Measurements from ENCODE around the gene HSDL2. TPM values are rescaled to one million over a fixed set of nuclear protein-coding genes. Genes with fewer than 3 reads are reported as not detected.

The HSDL2 gene
- total and polyA plus RNA-seq, 2 of the 4 experiments (the other 2 are of a cell fraction) = 17.7 to 65.8 TPM

- H2BK15ac ChIP-seq (ENCODE audit: low read depth, low read length) = no peak overlapping the region
- H3K4me1 ChIP-seq (ENCODE audit: control insufficient read depth, insufficient read depth, low read length) = 0 out of 2 replicates have a peak, but pooled peaks cover 1% of the 10 kb centered on the region
- intact Hi-C loops (cut with micrococcal nuclease) (no loop called here), dilution Hi-C loops (cut with HindIII; ENCODE audit: low sequenced_read_pairs, unreplicated experiment) (no loop called here), in situ Hi-C loops (cut with MboI; ENCODE audit: low sequenced_read_pairs) (no loop called here)
- no peak overlapping the region for H2BK20ac ChIP-seq (ENCODE audit: low read depth, low read length)
- no peak overlapping the region for H2AK5ac ChIP-seq (ENCODE audit: low read depth, low read length)
- TF ChIP-seq POLR2A (IDR thresholded peaks at IDR 0.05; ENCODE audit: low read depth, low read length) = no peak
- no peak for TF ChIP-seq RFX5 (IDR thresholded peaks at IDR 0.05; ENCODE audit: low read depth, low read length)
- TF ChIP-seq RCOR1 (IDR thresholded peaks at IDR 0.05; ENCODE audit: insufficient replicate concordance, low read length) = no peak
- no peak for TF ChIP-seq SMC3 (IDR thresholded peaks at IDR 0.05; ENCODE audit: low read depth, low read length)
- TF ChIP-seq MAFK (IDR thresholded peaks at IDR 0.05; ENCODE audit: low read depth, low read length) = no peak
- TF ChIP-seq MAZ (IDR thresholded peaks at IDR 0.05; ENCODE audit: borderline replicate concordance, low read depth, low read length) = no peak
- no peak for TF ChIP-seq NFE2L2 (IDR thresholded peaks at IDR 0.05; ENCODE audit: low read depth, low read length)
- TF ChIP-seq CHD1 (IDR thresholded peaks at IDR 0.05; ENCODE audit: low read depth, low read length) = no peak
- TF ChIP-seq ELK1 (IDR thresholded peaks at IDR 0.05; ENCODE audit: borderline replicate concordance, low read depth, low read length) = no peak
- no peak for TF ChIP-seq CEBPB (IDR thresholded peaks at IDR 0.05; ENCODE audit: low read depth, low read length)
- TF ChIP-seq CTCF (conservative IDR thresholded peaks at IDR 0.05; ENCODE audit: low read depth, low read length) = no peak
- TF ChIP-seq BHLHE40 (IDR thresholded peaks at IDR 0.05; ENCODE audit: low read depth, low read length) = no peak
- no peak for TF ChIP-seq RAD21 (IDR thresholded peaks at IDR 0.05; ENCODE audit: low read length)
- no peak for TF ChIP-seq USF2 (IDR thresholded peaks at IDR 0.05; ENCODE audit: low read depth, low read length)
- TF ChIP-seq MXI1 (IDR thresholded peaks at IDR 0.05; ENCODE audit: borderline replicate concordance, low read depth, low read length) = no peak
- TF ChIP-seq FOS (IDR thresholded peaks at IDR 0.05; ENCODE audit: low read depth, low read length) = no peak
- ATAC-seq (ENCODE audit: low read depth) (no peak), DNase-seq (no peak)
- no peak overlapping the region for H3K27ac ChIP-seq (ENCODE audit: insufficient read depth, low read length)
- no peak overlapping the region for H3K14ac ChIP-seq (replicated peaks; ENCODE audit: low read depth, low read length)
- peaks cover 13 to 41% of the 10 kb centered on the region in 2 experiments for H3K79me1 ChIP-seq (ENCODE audit: low read depth in 1 of 2, low read length in 2 of 2)
- no peak overlapping the region for H3K18ac ChIP-seq (ENCODE audit: low read depth, low read length)
- H2AK9ac ChIP-seq (replicated peaks; ENCODE audit: low read depth, low read length, poor library complexity) = no peak overlapping the region
- H3K56ac ChIP-seq (ENCODE audit: extremely low read depth, insufficient read depth, low read length) = no peak overlapping the region
- no peak overlapping the region for H3K4ac ChIP-seq (ENCODE audit: low read depth, low read length)
- no peak overlapping the region for H4K8ac ChIP-seq (ENCODE audit: low read depth in 2 of 2, low read length in 2 of 2)
- H3K4me2 ChIP-seq (ENCODE audit: low read depth, low read length) = peak overlapping the region; percentile 35
- H3K4me3 ChIP-seq (ENCODE audit: insufficient read depth, low read depth, low read length) = no peak overlapping the region
- no peaks in the 10 kb centered on the region for H4K20me1 ChIP-seq (ENCODE audit: insufficient read depth, low read length)
- no peaks in the 10 kb centered on the region for H3K36me3 ChIP-seq (ENCODE audit: control insufficient read depth, insufficient read depth, low read length)
- no peak overlapping the region for H2BK5ac ChIP-seq (ENCODE audit: low read depth, low read length, poor library complexity, severe bottlenecking)
- no peaks in the 10 kb centered on the region for H3K27me3 ChIP-seq (ENCODE audit: control insufficient read depth, insufficient read depth, low read length)
- no CpG with 5 or more reads among the region's 1 CpG for WGBS, 2 experiments (ENCODE audit: extremely low coverage in 2 of 2, insufficient read length in 1 of 2)
- H2BK120ac ChIP-seq (ENCODE audit: low read depth, low read length) = no peak overlapping the region
- H2AFZ ChIP-seq (replicated peaks; ENCODE audit: low read length, poor library complexity) = no peak overlapping the region
- no TSS peak for BruUV-seq (replicated peaks)
- ChIA-PET CTCF (interaction anchor here (0.7 to 1.5 kb wide), 3 partner anchors 11 to 525 kb away, joined by 3 to 5 read pairs (median 3); no protein-coding TSS in a partner anchor), POLR2A (ENCODE audit: unreplicated experiment) (no interaction called here)
- H3K9ac ChIP-seq (ENCODE audit: low read depth, low read length) = no peak overlapping the region
- H4K91ac ChIP-seq (ENCODE audit: insufficient read depth, low read depth, low read length) = no peak overlapping the region
- H3K9me1 ChIP-seq (ENCODE audit: insufficient read depth, low read length) = peaks cover 5% of the 10 kb centered on the region
- H3K23ac ChIP-seq (ENCODE audit: low read depth, low read length) = no peak overlapping the region; the same call in 1 of the 2 replicates
- no peak overlapping the region for H4K5ac ChIP-seq (ENCODE audit: low read depth, low read length)
- H3K9me3 ChIP-seq (ENCODE audit: control insufficient read depth, insufficient read depth, low read length) = no peaks in the 10 kb centered on the region
Measured at GRCh38 chr9:112377684-112378327, 2.1 kb upstream of the HSDL2 start.
